ENCODE measurements around the gene ANAPC2. TPM values are rescaled to one million over a fixed set of nuclear protein-coding genes. Genes with fewer than 3 reads are reported as not detected.

The ANAPC2 gene
- total and polyA plus RNA-seq, 8 donors, result 42.1 to 58.8 (median 44.4) TPM

DNA sequence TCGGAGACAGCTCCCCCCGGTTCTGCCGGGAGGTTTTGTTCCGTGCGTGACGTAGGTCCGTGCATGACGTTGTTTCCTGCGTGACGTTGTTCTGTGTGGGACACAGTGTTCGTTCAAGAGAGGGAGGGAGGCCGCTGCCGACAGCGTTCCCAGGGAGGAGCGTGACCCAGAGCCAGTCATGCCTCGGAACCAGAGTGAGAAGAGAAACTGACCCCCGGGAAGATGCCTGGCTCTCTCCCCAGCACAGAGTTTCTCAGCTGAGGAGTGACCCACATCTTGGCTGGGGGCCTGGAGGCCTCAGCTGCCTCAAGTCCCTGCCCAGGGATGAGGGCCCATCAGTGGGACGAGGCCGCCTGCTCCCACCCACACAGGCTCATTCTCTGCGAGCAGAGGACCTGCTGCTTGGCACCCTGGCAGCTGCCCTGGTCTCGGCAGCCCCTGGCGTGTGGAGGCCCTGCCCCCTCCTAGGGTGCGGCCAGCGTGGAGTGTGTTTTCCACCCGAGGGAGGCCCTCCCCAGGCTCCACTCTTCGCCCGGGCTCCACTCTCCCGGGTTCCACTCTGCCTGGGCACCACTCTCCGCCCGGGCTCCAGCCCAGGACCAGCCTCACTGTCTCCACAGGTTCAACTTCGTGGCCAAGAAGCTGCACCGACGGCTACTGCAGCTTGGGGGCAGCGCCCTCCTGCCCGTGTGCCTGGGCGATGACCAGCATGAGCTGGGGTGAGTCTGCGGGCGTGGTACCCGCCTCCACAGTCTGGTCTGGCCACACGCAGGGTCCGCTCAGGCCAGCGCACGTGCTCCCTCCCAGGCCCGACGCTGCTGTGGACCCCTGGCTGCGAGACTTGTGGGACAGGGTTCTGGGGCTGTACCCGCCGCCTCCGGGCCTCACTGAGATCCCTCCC, 25.1 kb upstream of the ANAPC2 start:
- TF ChIP-seq, protein P1, sequence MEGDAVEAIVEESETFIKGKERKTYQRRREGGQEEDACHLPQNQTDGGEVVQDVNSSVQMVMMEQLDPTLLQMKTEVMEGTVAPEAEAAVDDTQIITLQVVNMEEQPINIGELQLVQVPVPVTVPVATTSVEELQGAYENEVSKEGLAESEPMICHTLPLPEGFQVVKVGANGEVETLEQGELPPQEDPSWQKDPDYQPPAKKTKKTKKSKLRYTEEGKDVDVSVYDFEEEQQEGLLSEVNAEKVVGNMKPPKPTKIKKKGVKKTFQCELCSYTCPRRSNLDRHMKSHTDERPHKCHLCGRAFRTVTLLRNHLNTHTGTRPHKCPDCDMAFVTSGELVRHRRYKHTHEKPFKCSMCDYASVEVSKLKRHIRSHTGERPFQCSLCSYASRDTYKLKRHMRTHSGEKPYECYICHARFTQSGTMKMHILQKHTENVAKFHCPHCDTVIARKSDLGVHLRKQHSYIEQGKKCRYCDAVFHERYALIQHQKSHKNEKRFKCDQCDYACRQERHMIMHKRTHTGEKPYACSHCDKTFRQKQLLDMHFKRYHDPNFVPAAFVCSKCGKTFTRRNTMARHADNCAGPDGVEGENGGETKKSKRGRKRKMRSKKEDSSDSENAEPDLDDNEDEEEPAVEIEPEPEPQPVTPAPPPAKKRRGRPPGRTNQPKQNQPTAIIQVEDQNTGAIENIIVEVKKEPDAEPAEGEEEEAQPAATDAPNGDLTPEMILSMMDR (IDR thresholded peaks at IDR 0.05), result no peak
- no peak for ATAC-seq
- Histone ChIP-seq H3K36me3 (peaks cover 0 to 52% of the 10 kb centered on the region in 2 donors), H3K4me1 (peaks cover 7 to 17% of the 10 kb centered on the region in 2 donors), H3K9me3 (no peaks in the 10 kb centered on the region), H3K27ac (no peak overlapping the region), H3K4me3 (no peak overlapping the region), H3K27me3 (no peaks in the 10 kb centered on the region)
- intact Hi-C loops (cut with DNase I), result no loop called here
- no peak for DNase-seq

DNA sequence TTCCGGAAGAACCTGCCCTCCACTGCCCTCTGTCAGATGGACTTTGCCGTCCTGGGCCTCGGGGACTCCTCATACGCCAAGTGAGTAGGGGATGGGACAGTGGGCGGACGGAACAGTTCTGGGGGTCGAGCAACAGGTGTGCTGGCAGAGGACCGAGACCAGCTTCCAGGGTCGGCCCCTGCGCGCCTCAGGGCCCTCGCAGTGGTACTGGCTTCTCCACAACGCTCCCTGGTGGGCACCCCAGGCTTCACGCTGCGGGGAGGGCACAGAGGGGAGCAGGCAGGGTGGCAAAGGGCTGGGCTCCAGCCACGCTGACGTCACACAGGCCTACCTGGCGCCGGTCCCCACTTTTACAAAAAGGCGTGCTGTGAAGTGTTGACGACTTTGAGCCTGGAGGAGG, 24.2 kb upstream of the ANAPC2 start:
- Histone ChIP-seq H3K4me1 (peaks cover 2 to 12% of the 10 kb centered on the region in 2 donors), H3K27me3 (no peaks in the 10 kb centered on the region), H3K36me3 (peaks cover 0 to 56% of the 10 kb centered on the region in 2 donors), H3K9me3 (no peaks in the 10 kb centered on the region), H3K27ac (no peak overlapping the region), H3K4me3 (no peak overlapping the region)
- intact Hi-C loops (cut with DNase I), result no loop called here
- TF ChIP-seq, protein P1 (IDR thresholded peaks at IDR 0.05), result no peak
- ATAC-seq, result no peak
- no peak for DNase-seq

DNA sequence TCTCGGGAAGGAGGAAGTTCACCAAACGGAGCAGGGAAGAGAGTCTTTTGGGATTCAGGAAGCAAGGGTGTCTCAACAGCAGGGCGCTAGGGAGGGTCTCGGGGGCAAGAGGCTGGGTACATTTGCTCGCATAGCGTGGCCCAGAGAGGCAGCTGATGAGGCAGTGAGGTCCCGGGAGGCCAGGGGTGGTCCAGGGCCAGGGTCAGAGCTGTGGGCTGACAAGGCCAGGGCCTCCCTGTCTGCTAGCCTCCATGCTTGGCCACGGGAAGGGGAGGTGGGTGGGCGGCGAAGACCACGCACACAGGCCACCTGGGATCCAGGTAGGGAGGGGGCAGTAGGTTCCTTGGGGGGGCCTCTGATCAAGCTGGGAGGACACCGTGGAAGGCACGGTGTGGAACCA, 23.2 kb upstream of the ANAPC2 start:
- no peak overlapping the region for H3K4me3 ChIP-seq
- H3K36me3 ChIP-seq, result peaks cover 0 to 55% of the 10 kb centered on the region in 2 donors
- H3K27ac ChIP-seq, result no peak overlapping the region
- intact Hi-C loops (cut with DNase I), result no loop called here
- TF ChIP-seq, protein P1 (IDR thresholded peaks at IDR 0.05), result no peak
- H3K9me3 ChIP-seq, result no peaks in the 10 kb centered on the region
- H3K27me3 ChIP-seq, result no peaks in the 10 kb centered on the region
- no peak for DNase-seq
- peaks cover 2 to 14% of the 10 kb centered on the region in 2 donors for H3K4me1 ChIP-seq
- ATAC-seq, result no peak

DNA sequence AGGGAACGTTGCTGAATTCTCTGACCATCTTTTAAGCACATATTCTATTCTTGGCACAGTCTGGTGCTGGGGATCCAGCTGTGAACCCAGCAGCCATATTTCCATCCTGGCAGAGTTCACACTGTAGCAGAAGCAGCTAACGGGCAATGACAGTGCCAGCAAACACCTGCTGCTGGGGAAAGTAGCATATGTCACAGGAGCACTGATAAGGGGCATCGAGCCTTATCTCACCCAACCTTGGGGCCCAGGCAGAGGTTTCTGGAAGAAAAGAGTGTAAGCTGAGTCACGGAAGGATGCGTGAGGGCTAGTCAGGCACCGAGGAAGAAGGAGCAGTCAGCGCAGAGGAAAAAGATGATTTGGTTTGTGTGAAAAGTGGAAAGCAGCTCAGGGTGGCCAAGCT, 18.2 kb upstream of the ANAPC2 start:
- peak overlapping the region in 1 of 2 donors; percentile 96 for H3K4me3 ChIP-seq
- H3K4me1 ChIP-seq, result peaks cover 21 to 56% of the 10 kb centered on the region in 2 donors
- DNase-seq (no peak), ATAC-seq (no peak)
- H3K9me3 ChIP-seq, result no peaks in the 10 kb centered on the region
- H3K36me3 ChIP-seq, result peaks cover 0 to 23% of the 10 kb centered on the region in 2 donors
- H3K27me3 ChIP-seq, result no peaks in the 10 kb centered on the region
- TF ChIP-seq, protein P1 (IDR thresholded peaks at IDR 0.05), result no peak
- H3K27ac ChIP-seq, result no peak overlapping the region
- intact Hi-C loops (cut with DNase I), result no loop called here

Data from left lung (tissue), 10 donors.